Measurements from ENCODE around the gene TRIM56. TPM values are rescaled to one million over a fixed set of nuclear protein-coding genes. Genes with fewer than 3 reads are reported as not detected.

TRIM56 gene
- total and polyA plus RNA-seq, 9 of the 15 experiments (the other 6 are each of a cell fraction or from before 2014, with no cell fraction given) = 2.0 to 29.7 (median 11.6) TPM

DNA sequence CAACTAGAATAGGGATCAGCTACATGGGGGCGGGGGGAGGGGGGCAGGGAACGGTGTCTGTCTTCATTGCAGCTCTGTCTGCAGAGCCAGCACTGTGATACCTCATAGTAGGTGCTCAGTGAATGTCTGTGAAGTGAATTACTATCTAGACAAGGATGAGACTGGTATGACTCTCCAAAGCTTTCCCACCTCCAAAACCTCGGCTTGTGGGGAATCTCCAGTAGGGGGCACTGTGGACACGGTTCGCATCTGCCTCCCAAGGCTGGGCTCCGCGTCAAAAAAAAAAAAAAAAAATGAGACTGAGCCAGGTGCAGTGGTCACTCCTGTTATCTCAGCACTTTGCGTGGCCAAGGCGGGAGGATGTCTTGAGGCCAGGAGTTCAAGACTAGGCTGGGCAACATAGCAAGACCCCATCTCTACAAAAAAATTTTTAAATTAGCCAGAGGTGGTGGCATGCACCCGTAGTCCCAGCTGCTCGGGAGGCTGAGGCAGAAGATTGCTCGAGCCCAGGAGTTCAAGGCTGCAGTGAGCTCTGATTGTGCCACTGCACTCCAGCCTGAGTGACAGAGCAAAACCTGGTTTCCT is 9.6 kb downstream of the TRIM56 start (continued):
- TF ChIP-seq, protein P1, sequence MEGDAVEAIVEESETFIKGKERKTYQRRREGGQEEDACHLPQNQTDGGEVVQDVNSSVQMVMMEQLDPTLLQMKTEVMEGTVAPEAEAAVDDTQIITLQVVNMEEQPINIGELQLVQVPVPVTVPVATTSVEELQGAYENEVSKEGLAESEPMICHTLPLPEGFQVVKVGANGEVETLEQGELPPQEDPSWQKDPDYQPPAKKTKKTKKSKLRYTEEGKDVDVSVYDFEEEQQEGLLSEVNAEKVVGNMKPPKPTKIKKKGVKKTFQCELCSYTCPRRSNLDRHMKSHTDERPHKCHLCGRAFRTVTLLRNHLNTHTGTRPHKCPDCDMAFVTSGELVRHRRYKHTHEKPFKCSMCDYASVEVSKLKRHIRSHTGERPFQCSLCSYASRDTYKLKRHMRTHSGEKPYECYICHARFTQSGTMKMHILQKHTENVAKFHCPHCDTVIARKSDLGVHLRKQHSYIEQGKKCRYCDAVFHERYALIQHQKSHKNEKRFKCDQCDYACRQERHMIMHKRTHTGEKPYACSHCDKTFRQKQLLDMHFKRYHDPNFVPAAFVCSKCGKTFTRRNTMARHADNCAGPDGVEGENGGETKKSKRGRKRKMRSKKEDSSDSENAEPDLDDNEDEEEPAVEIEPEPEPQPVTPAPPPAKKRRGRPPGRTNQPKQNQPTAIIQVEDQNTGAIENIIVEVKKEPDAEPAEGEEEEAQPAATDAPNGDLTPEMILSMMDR (IDR thresholded peaks at IDR 0.05 in 2 of 3, conservative IDR thresholded peaks at IDR 0.05 in 1 of 3; ENCODE audit: insufficient read depth in 2 of 3, low read depth in 1 of 3, low read length in 3 of 3) = peak; percentile 77 to 91 (median 88)
- TF ChIP-seq NCOA2 (IDR thresholded peaks at IDR 0.05; ENCODE audit: partially characterized antibody in 2 of 2) (no peak), THRAP3 (IDR thresholded peaks at IDR 0.05; ENCODE audit: borderline replicate concordance) (0 out of 2 replicates have a peak, but pooled peaks have one; percentile 53), HNRNPLL (IDR thresholded peaks at IDR 0.05; ENCODE audit: low read depth, low read length, poor library complexity, severe bottlenecking) (peak; percentile 35), TRIM24 (IDR thresholded peaks at IDR 0.05) (peak; percentile 17 to 56; a peak in 2 of 4 replicates), MXI1 (IDR thresholded peaks at IDR 0.05; ENCODE audit: low read depth, low read length) (no peak), ZBTB1 (CRISPR knock-in tag; IDR thresholded peaks at IDR 0.05; ENCODE audit: borderline replicate concordance, low read depth) (no peak), ZNF77 (CRISPR knock-in tag; IDR thresholded peaks at IDR 0.05) (no peak), ETV1 (tag; conservative IDR thresholded peaks at IDR 0.05; ENCODE audit: low read depth) (no peak), CHD1 (IDR thresholded peaks at IDR 0.05; ENCODE audit: low read length) (no peak), POLR2AphosphoS2 (IDR thresholded peaks at IDR 0.05; ENCODE audit: low read length) (peak; percentile 43; the same call in 1 of the 2 replicates), MEIS2 (IDR thresholded peaks at IDR 0.05; ENCODE audit: partially characterized antibody) (peak; percentile 9), CHD4 (IDR thresholded peaks at IDR 0.05; ENCODE audit: insufficient read depth, insufficient replicate concordance, low read depth, low read length, poor library complexity, severe bottlenecking) (peak; percentile 42), HDAC8 (tag; IDR thresholded peaks at IDR 0.05) (no peak), ARID2 (IDR thresholded peaks at IDR 0.05) (peak; percentile 69; the same call in 1 of the 2 replicates), DMBX1 (CRISPR knock-in tag; IDR thresholded peaks at IDR 0.05; ENCODE audit: borderline replicate concordance) (peak; percentile 26; the same call in 1 of the 2 replicates), MAZ (CRISPR knock-in tag; conservative IDR thresholded peaks at IDR 0.05 in 1 of 2, IDR thresholded peaks at IDR 0.05 in 1 of 2) (peak in 1 of 2 experiments; percentile 37; a peak in 1 of 4 replicates)
- TF ChIP-seq, protein P2, sequence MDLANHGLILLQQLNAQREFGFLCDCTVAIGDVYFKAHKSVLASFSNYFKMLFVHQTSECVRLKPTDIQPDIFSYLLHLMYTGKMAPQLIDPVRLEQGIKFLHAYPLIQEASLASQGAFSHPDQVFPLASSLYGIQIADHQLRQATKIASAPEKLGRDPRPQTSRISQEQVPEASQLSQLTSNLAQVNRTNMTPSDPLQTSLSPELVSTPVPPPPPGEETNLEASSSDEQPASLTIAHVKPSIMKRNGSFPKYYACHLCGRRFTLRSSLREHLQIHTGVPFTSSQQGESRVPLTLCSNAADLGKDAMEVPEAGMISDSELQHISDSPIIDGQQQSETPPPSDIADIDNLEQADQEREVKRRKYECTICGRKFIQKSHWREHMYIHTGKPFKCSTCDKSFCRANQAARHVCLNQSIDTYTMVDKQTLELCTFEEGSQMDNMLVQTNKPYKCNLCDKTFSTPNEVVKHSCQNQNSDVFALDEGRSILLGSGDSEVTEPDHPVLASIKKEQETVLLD (IDR thresholded peaks at IDR 0.05) = peak; percentile 76; the same call in 1 of the 2 replicates
- TF ChIP-seq, protein P3, sequence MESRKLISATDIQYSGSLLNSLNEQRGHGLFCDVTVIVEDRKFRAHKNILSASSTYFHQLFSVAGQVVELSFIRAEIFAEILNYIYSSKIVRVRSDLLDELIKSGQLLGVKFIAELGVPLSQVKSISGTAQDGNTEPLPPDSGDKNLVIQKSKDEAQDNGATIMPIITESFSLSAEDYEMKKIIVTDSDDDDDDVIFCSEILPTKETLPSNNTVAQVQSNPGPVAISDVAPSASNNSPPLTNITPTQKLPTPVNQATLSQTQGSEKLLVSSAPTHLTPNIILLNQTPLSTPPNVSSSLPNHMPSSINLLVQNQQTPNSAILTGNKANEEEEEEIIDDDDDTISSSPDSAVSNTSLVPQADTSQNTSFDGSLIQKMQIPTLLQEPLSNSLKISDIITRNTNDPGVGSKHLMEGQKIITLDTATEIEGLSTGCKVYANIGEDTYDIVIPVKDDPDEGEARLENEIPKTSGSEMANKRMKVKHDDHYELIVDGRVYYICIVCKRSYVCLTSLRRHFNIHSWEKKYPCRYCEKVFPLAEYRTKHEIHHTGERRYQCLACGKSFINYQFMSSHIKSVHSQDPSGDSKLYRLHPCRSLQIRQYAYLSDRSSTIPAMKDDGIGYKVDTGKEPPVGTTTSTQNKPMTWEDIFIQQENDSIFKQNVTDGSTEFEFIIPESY (CRISPR knock-in tag; IDR thresholded peaks at IDR 0.05) = 0 out of 2 replicates have a peak, but pooled peaks have one; percentile 30

Data from K562 (cell line).